ENCODE data around the gene KDELR1.

KDELR1 gene

GRCh38 chr19:48391100-48392005, at the start of gene KDELR1:
KDELR1 (minus strand) TSS chr19:48391551; CDS start chr19:48391358, 193 bp downstream.
- peak; percentile 79 for DNase-seq

- DNase-seq, result no peak
These were observed 45.2 kb upstream of the KDELR1 start for GRCh38 chr19:48436586-48436985.

- no peak for DNase-seq
These were observed 42.0 kb upstream of the KDELR1 start for GRCh38 chr19:48433337-48433736.

GRCh38 chr19:48428670-48429069, 37.3 kb upstream of the KDELR1 start:
- no peak for DNase-seq

- DNase-seq, result no peak
These were observed 33.4 kb upstream of the KDELR1 start for GRCh38 chr19:48424694-48425219.

DNA sequence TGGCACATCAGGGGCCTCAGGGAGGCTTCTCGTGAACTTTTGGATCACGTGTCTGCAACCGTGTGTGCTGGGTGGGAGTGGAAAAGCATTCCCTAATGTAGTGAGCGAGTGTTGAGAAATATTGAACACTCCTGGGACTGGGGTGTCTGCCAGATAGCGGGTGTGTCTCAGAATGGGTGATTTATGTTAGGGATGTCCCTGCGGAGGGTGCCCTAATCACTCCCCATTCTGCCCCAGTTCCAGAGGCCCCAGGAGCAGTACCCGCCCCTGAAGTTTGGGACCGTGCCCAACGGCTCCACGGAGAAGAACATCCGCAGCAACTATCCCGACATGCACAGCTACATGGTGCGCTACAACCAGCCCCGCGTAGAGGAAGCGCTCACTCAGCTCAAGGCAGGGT, 30.2 kb upstream of the KDELR1 start:
- no peak for DNase-seq

DNA sequence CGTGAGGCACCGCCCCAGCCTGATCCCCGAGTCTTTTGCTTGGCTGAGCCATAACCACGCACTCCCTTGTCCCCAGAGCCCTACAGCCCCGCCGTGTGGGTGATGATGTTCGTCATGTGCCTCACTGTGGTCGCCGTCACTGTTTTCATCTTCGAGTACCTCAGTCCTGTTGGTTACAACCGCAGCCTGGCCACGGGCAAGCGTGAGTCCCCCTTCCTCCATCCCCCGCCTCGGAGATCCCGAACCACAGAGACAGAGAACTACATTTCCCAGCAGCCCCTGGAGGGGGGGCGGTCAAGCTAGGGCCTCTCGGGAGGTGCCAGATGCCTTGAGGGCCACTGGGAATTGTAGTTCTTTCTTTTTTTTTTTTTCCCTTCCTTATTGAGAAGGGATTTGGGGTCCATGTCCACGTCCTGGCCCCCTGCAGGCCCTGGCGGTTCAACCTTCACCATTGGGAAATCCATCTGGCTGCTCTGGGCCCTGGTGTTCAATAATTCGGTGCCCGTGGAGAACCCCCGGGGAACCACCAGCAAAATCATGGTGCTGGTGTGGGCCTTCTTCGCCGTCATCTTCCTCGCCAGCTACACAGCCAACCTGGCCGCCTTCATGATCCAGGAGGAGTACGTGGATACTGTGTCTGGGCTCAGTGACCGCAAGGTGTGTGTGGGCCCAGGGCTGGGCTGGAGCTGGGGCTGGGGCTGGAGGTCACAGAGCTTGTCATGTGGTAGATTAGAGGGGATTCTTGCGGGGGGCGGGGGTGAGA, 28.0 kb upstream of the KDELR1 start:
- peak; percentile 85 for DNase-seq

GRCh38 chr19:48418317-48419064, 27.1 kb upstream of the KDELR1 start:
- peak; percentile 47 for DNase-seq

DNA sequence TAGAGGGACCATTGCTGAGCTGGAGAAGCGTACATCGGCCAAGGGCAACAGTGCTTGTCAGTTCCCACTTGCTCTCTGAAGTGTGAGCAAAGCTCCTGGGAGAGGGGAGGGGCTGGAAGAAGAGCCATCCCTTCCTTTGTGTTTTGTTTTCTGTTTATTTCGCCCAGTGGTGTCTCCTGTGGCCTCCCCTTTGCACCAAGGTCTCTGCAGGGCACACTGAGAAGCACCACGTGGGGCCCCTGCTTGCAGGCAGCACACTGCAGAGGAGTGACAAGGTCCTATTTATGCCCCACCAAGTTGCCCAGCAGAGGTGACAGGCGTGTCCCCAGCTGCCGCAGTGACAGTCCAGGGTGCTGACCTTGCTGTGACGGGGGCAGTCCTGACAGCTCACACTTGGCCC, 26.1 kb upstream of the KDELR1 start:
- DNase-seq, result no peak

DNA sequence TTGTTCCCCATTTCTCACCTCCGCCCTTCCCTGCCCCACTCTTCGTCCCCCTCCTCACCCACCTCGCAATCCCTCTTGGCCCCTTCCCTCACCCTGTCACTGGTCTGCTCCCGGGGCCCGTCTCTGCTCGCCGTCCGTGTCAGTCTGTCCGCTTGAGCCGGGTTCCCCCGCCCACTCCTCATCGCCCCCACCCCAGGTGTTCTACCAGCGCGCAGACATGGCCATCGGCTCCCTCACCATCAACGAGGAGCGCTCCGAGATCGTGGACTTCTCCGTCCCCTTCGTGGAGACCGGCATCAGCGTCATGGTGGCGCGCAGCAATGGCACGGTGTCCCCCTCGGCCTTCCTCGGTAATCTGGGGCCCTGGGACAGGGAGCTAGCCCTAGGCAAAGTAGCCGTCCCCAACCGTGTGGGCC, 24.5 kb upstream of the KDELR1 start:
- no peak for DNase-seq

- peak; percentile 91 for DNase-seq
These were observed 24.0 kb upstream of the KDELR1 start for GRCh38 chr19:48415395-48415794.

DNA sequence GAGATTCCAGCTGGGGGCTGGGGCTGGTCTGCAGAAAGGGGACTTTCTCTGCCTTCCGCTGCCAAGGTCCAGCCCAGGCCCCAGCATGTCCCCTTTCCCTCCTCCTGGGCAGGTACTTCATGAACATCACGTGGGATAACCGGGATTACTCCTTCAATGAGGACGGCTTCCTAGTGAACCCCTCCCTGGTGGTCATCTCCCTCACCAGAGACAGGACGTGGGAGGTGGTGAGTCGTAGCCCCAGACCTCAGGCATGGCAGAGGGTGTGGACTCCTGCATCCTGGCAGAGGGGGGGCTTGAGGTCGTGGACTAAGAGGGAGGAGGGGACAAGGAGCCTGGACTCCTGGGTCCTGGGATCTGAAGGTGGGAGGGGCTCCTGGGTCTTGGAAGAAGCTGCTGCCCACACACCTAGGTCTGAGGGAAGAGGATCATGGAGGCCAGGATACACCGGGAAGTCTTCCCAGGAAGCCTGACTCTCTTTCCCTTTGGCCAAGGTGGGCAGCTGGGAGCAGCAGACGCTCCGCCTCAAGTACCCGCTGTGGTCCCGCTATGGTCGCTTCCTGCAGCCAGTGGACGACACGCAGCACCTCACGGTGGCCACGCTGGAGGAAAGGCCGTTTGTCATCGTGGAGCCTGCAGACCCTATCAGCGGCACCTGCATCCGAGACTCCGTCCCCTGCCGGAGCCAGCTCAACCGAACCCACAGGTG, 22.7 kb upstream of the KDELR1 start:
- DNase-seq, result no peak

- no peak for DNase-seq
These were observed 14.5 kb upstream of the KDELR1 start for GRCh38 chr19:48405850-48406249.

DNA sequence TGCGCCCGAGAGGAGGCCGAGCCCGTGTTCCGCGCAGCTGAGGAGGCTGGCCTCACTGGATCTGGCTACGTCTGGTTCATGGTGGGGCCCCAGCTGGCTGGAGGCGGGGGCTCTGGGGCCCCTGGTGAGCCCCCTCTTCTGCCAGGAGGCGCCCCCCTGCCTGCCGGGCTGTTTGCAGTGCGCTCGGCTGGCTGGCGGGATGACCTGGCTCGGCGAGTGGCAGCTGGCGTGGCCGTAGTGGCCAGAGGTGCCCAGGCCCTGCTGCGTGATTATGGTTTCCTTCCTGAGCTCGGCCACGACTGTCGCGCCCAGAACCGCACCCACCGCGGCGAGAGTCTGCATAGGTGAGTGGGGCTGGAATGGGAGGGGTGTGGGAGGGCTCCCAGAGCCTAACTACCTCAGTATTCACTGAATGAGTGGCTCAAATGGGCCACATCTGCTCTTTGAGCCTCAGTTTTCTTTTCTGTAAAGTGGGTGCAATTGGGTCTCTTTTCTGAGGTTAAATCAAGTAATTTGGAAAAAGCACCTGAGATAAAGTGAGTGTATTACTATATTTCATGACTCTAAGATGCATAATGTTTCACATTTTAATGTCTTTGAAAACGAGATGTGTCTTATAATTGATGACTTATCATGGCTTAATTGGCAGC, 13.8 kb upstream of the KDELR1 start:
- DNase-seq, result no peak

DNA sequence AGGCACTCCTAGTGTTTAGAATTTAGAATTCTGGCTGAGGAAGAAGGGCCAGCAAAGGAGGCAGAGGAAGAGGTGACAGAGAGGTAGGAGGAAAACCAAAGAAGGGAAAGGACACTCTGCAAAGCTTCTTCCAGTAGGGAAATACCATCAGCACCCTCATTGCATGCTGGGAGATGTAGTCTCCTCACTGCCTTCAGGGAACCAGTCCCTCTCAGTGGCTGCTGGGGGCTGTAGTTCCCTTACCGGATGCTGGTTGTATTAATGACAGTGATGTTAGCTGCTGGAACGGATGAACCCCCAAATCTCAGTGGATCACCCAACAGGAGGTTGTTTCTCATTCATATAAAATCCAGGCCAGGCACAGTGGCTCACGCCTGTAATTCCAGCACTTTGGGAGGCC, 12.3 kb upstream of the KDELR1 start:
- DNase-seq, result peak; percentile 57

DNA sequence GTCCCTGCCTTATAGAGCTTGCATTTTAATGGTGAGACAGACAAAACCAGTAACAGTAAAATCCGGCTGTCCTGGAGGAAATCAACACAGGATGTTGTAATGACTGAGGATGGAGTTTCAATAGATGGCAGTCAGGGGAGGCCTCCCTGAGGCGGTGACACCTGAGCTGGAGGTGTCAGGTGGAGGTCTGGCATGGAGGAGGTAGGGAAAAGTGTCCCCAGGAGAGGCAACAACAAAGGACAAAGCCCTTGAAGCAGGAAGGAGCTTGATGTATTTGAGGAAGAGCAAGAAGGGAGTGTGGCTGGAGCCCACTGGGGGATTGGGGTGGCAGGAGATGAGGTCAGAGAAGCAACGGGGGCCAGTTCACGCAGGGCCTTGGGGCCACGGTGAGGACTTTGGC, 9.9 kb upstream of the KDELR1 start:
- DNase-seq, result no peak

GRCh38 chr19:48400018-48400742, 8.8 kb upstream of the KDELR1 start:
- DNase-seq, result peak; percentile 58

GRCh38 chr19:48398375-48399235, 7.3 kb upstream of the KDELR1 start:
- DNase-seq, result peak; percentile 93

DNA sequence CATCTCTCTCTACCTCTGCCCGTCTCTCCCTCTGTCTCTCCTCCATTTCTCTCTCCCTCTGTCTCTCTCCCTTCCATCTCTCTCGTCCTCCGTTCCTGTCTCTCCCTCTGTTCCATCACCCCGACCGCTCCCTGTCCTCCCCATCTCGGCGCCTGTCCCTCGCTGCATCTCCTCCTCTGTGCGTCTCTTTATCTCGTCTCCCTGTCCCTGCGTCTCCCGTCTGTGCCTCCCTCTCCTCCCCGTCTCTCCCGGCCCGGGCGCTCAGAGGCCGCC, 6.7 kb upstream of the KDELR1 start:
- no peak for DNase-seq

Data from activated CD4-positive, alpha-beta T cell treated with anti-CD3 and anti-CD28 coated beads for 48 hours (primary cell).